GM12891 (cell line): ENCODE measurements around the gene SOCS1.
A peak's percentile ranks its signal among the peaks of the same experiment; 100 is the strongest.
"Not testable (repeated sequence)": the region's sequence is repeated elsewhere in the genome, so short reads cannot be mapped to it uniquely, and the experiment has no call there.

Experiments used
- DNase-seq: peaks from one replicate; pipeline ENCODE4 v3.0.0; 2011; ENCODE audit warnings: low spot score; ENCODE audit not compliant: insufficient read length
- FAIRE-seq: peaks from 2 replicates; lab custom pipeline; 2011; peaks lifted over from hg19 to GRCh38; lab: Jason Lieb, UNC
- PAX5 ChIP-seq: IDR thresholded peaks from 2 replicates; pipeline ENCODE4 v1.6.1; 2011; ENCODE audit warnings: low read length, moderate library complexity, mild to moderate bottlenecking; ENCODE audit not compliant: insufficient read depth, severe bottlenecking
- POLR2A ChIP-seq: IDR thresholded peaks from 2 replicates; pipeline ENCODE4 v1.6.1; 2011; ENCODE audit warnings: low read depth, low read length, control low read depth
- POLR2AphosphoS5 ChIP-seq: IDR thresholded peaks from 2 replicates; pipeline ENCODE4 v1.6.1; 2011; ENCODE audit warnings: low read depth, low read length, control low read depth
- POU2F2 ChIP-seq: IDR thresholded peaks from 2 replicates; pipeline ENCODE4 v1.6.1; 2011; ENCODE audit warnings: low read depth, mild to moderate bottlenecking, control low read depth, low read length, moderate library complexity
- SPI1 ChIP-seq: IDR thresholded peaks from 2 replicates; pipeline ENCODE4 v1.6.1; 2011; ENCODE audit warnings: low read depth, low read length, control low read depth
- TAF1 ChIP-seq: IDR thresholded peaks from 2 replicates; pipeline ENCODE4 v1.6.1; 2011; ENCODE audit warnings: low read depth, low read length, control low read depth

SOCS1 gene

DNA sequence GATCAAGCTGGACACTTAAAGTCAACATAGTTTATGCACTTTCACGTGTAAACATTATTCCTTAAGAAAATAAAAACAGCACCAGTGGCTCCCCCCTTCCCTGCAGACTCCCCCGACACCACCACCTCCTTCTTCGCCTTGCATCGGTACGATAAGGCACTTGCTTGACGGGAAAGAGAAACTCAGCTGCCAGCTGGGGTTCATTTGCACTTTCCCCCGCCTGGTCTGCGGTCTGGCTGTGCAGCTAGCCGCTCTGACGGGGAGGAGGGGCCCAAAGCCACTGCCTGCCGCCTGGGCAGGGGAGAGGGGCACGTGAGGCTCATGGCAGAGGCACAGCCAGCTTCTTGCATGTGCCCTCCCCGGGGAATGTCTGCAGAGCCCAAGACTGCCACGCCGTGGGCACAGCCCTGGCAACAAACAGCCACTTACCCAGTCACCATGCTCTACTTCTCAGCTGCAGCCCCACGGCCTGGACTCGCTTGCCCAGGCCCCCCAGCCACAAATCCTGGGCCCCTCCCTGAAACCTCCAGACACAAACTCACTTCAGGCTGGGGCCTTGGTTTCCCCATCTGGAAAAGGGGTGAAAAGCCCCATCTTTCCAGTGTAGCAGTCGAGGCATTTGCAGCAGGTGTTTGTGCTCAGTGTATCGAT, 41.6 kb upstream of the SOCS1 start:
- TF ChIP-seq POU2F2 (peak; percentile 76), SPI1 (no peak), POLR2A (peak; percentile 29; the same call in 1 of the 2 replicates)
- DNase-seq (peak; percentile 51), FAIRE-seq (peak; percentile 96)

- DNase-seq, result no peak
- FAIRE-seq, result no peak
- TF ChIP-seq PAX5 (no peak), TAF1 (0 out of 2 replicates have a peak, but pooled peaks have one; percentile 9)
These were observed 40.9 kb upstream of the SOCS1 start for GRCh38 chr16:11296706-11297491.

DNA sequence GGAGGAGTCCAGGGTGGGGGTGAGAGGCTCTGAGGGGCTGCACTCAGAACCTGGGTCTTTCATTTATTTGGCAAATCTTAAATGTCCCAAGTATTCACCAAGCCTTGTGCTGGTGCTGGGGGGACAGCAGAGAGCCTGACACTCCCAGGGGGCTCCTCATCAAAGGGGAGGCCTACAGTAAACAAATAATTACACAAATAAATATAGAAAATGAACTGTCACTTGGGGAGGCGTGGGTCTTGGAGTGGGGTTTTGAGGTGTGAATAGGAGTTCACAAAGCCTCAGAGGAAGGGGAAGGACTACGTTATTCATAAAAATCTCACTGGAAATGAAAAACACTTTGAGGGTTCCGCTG, 40.3 kb upstream of the SOCS1 start:
- no peak for TF ChIP-seq SPI1
- TF ChIP-seq POU2F2, result no peak
- no peak for TF ChIP-seq POLR2AphosphoS5
- no peak for TF ChIP-seq POLR2A
- no peak for TF ChIP-seq PAX5
- TF ChIP-seq TAF1, result no peak
- DNase-seq (no peak), FAIRE-seq (no peak)

DNA sequence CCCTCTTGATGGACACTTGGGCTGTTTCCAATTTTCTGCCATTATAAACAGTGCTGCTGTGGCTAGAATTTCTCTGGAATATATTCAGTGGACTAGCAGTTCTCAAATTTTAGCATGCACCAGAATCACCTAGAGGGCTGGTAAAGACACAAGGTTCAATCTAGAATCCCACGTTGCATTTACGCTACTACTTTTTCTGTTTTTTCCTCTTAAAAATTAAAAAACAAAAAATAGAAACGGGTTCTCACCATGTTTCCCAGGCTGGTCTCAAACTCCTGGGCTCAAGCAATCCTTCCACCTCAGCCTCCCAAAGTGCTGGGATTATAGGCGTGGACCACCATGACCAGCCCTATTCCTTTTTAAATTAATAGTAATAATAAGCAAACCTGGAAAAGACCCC, 39.7 kb upstream of the SOCS1 start:
- no peak for FAIRE-seq
- TF ChIP-seq POU2F2 (no peak), PAX5 (no peak), POLR2A (no peak), SPI1 (no peak), TAF1 (no peak), POLR2AphosphoS5 (no peak)
- no peak for DNase-seq

DNA sequence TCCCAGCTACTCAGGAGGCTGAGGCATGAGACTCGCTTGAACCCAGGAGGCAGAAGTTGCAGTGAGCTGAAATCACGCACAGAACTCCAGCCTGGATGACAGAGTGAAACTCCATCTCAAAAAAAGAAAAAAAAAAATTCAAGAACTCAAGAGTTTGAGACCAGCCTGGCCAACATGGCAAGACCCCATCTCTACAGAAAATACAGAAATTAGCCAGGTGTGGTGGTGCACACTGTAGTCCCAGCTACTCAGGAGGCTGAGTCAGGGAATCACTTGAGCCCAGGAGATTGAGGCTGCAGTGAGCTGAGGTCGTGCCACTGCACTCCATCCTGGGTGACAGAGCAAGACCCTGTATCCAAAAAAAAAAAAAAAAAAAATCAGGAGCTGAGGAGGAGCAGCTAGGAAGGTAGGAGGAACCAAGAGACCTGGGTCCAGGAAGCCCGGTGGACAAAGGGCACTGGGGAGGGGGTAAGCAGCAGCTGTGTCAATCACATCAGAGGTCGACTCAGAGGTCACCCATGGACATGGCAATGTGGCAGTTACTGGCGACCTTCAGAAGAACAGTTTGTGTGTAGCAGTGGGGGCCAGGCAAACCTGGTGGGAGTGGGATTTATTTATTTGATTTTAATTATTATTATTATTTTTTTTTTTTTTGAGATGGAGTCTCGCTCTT, 36.2 kb upstream of the SOCS1 start:
- TF ChIP-seq POLR2AphosphoS5 (no peak), PAX5 (no peak), POU2F2 (no peak), TAF1 (no peak), POLR2A (no peak)
- DNase-seq (no peak), FAIRE-seq (no peak)

DNA sequence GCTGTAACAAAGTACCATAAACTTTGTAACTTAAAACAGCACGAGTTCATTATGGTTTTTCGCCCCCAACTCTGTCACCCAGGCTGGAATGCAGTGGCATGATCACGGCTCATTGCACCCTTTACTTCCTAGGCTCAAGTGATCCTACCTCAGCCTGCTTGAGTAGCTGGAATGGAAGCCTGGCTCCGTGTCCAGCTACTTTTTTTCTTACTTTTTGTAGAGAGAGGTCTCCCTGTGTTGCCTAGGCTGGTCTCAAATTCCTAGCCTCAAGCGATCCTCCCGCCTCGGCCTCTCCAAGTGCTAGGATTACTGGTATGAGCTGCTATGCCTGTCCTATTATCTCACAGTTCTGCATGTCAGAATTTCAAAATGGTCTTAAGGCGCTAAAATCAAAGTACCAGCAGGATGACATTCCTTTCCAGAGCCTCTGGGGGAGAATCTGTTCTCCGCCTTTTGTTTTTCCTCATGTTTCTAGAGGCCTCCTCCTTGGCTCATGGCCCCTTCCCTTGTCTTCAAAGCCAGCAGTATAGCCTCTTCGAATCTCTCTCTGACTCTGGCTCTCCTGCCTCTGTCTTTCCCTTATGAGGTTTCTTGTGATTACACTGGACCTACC, 35.2 kb upstream of the SOCS1 start:
- TF ChIP-seq POU2F2 (no peak), PAX5 (no peak), POLR2AphosphoS5 (no peak)
- FAIRE-seq, result no peak
- DNase-seq, result no peak

- DNase-seq (no peak), FAIRE-seq (no peak)
- TF ChIP-seq POLR2A (no peak), POU2F2 (no peak), SPI1 (no peak), TAF1 (no peak), POLR2AphosphoS5 (no peak)
These were observed 34.3 kb upstream of the SOCS1 start for GRCh38 chr16:11290102-11290893.

GRCh38 chr16:11289696-11290095, 33.7 kb upstream of the SOCS1 start:
- not testable (repeated sequence) for FAIRE-seq, DNase-seq

GRCh38 chr16:11289202-11289601, 33.2 kb upstream of the SOCS1 start:
- TF ChIP-seq TAF1 (no peak), PAX5 (no peak), POLR2AphosphoS5 (no peak), POLR2A (no peak), SPI1 (no peak), POU2F2 (no peak)
- DNase-seq (no peak), FAIRE-seq (no peak)
